IMR-90 (cell line): ENCODE data around the gene CYP4F8. TPM values are rescaled to one million over a fixed set of nuclear protein-coding genes. Genes with fewer than 3 reads are reported as not detected.

Experiments used
- ATAC-seq: fragments of 200-7000 bp; cut with Tn5 transposase; 2 replicates; pipeline ENCODE4 v1.9.1; 2020; ENCODE audit warnings: low read depth, mild to moderate bottlenecking, moderate library complexity
- BruUV-seq: library from RNA; stranded (reverse); fragments of 400-500 nt; replicated peaks from 2 replicates; lab custom pipeline; 2021; lab: Mats Ljungman, UMichigan
- CTCF ChIA-PET: fragments of 300-600 bp; formaldehyde crosslinking; extraction: SDS; loops from one replicate; lab custom pipeline; 2021; ENCODE audit warnings: antibody characterized with exemption; lab: Yijun Ruan, JAX
- POLR2A ChIA-PET: fragments of 300-600 bp; sonication (Branson Sonifier 250); formaldehyde crosslinking; loops from one replicate; lab custom pipeline; 2022; ENCODE audit warnings: antibody characterized with exemption; ENCODE audit not compliant: unreplicated experiment; lab: Charles Lee
- DNase-seq: peaks from one replicate; pipeline ENCODE4 v3.0.0; 2013
- H2AFZ ChIP-seq: replicated peaks from 2 replicates; pipeline ENCODE3; 2013; ENCODE audit warnings: low read length, mild to moderate bottlenecking; ENCODE audit not compliant: poor library complexity
- H2AK5ac ChIP-seq: 2 replicates; pipeline ENCODE4 v1.6.1; 2013; ENCODE audit warnings: low read depth, low read length, inconsistent platforms
- H2AK9ac ChIP-seq: replicated peaks from 2 replicates; pipeline ENCODE3; 2013; ENCODE audit warnings: mild to moderate bottlenecking, low read depth, low read length, moderate library complexity; ENCODE audit not compliant: poor library complexity
- H2BK120ac ChIP-seq: 2 replicates; pipeline ENCODE4 v1.6.1; 2013; ENCODE audit warnings: low read depth, low read length, inconsistent platforms
- H2BK15ac ChIP-seq: 3 replicates; pipeline ENCODE4 v1.6.1; 2013; ENCODE audit warnings: low read depth, low read length, inconsistent platforms
- H2BK20ac ChIP-seq: 2 replicates; pipeline ENCODE4 v1.6.1; 2013; ENCODE audit warnings: low read depth, mild to moderate bottlenecking, inconsistent platforms, low read length, moderate library complexity
- H2BK5ac ChIP-seq: 2 replicates; pipeline ENCODE4 v1.6.1; 2013; ENCODE audit warnings: mild to moderate bottlenecking, low read depth, low read length, inconsistent platforms; ENCODE audit not compliant: poor library complexity, severe bottlenecking
- H3K14ac ChIP-seq: replicated peaks from 2 replicates; pipeline ENCODE4 v1.6.1; 2013; ENCODE audit warnings: low read depth, low read length, inconsistent platforms
- H3K18ac ChIP-seq: 2 replicates; pipeline ENCODE4 v1.6.1; 2013; ENCODE audit warnings: low read depth, low read length, control low read depth
- H3K23ac ChIP-seq: 2 replicates; pipeline ENCODE4 v1.6.1; 2013; ENCODE audit warnings: low read depth, low read length, inconsistent platforms
- H3K27ac ChIP-seq: 2 replicates; pipeline ENCODE4 v1.5.1; 2013; ENCODE audit warnings: mild to moderate bottlenecking, control low read depth, low read length; ENCODE audit not compliant: insufficient read depth
- H3K27me3 ChIP-seq: 2 replicates; pipeline ENCODE4 v1.6.1; 2013; ENCODE audit warnings: low read length; ENCODE audit not compliant: control insufficient read depth, insufficient read depth
- H3K36me3 ChIP-seq: 2 replicates; pipeline ENCODE4 v1.6.1; 2013; ENCODE audit warnings: low read length, mixed read lengths; ENCODE audit not compliant: control insufficient read depth, insufficient read depth
- H3K4ac ChIP-seq: 2 replicates; pipeline ENCODE4 v1.6.1; 2013; ENCODE audit warnings: low read depth, low read length, inconsistent platforms
- H3K4me1 ChIP-seq: 2 replicates; pipeline ENCODE4 v1.6.1; 2013; ENCODE audit warnings: low read length, mixed read lengths; ENCODE audit not compliant: control insufficient read depth, insufficient read depth
- H3K4me2 ChIP-seq: 2 replicates; pipeline ENCODE4 v1.6.1; 2013; ENCODE audit warnings: low read depth, mild to moderate bottlenecking, control low read depth, low read length, moderate library complexity
- H3K4me3 ChIP-seq: 2 replicates; pipeline ENCODE4 v1.5.1; 2013; ENCODE audit warnings: low read depth, mild to moderate bottlenecking, control low read depth, low read length, moderate library complexity; ENCODE audit not compliant: insufficient read depth
- H3K56ac ChIP-seq: 2 replicates; pipeline ENCODE4 v1.6.1; 2013; ENCODE audit warnings: low read length, inconsistent platforms; ENCODE audit not compliant: insufficient read depth; ENCODE audit errors: extremely low read depth
- H3K79me1 ChIP-seq, 2 experiments: 2 replicates each; pipeline ENCODE4 v1.6.1; 2013; ENCODE audit warnings: low read length in 2 of 2, inconsistent platforms in 1 of 2, low read depth in 1 of 2
- H3K9ac ChIP-seq: 2 replicates; pipeline ENCODE4 v1.6.1; 2013; ENCODE audit warnings: low read depth, low read length, control low read depth
- H3K9me1 ChIP-seq: 2 replicates; pipeline ENCODE4 v1.6.1; 2013; ENCODE audit warnings: low read length, inconsistent platforms; ENCODE audit not compliant: insufficient read depth
- H3K9me3 ChIP-seq: 2 replicates; pipeline ENCODE4 v1.6.1; 2013; ENCODE audit warnings: low read length; ENCODE audit not compliant: control insufficient read depth, insufficient read depth
- H4K20me1 ChIP-seq: 2 replicates; pipeline ENCODE4 v1.6.1; 2013; ENCODE audit warnings: low read length, inconsistent platforms; ENCODE audit not compliant: insufficient read depth
- H4K5ac ChIP-seq: 2 replicates; pipeline ENCODE4 v1.6.1; 2013; ENCODE audit warnings: mild to moderate bottlenecking, low read depth, low read length, control low read depth
- H4K8ac ChIP-seq, 2 experiments: 2 replicates each; pipeline ENCODE4 v1.6.1; 2013; ENCODE audit warnings: low read depth in 2 of 2, low read length in 2 of 2, control low read depth in 1 of 2, inconsistent platforms in 1 of 2
- H4K91ac ChIP-seq: 2 replicates; pipeline ENCODE4 v1.6.1; 2013; ENCODE audit warnings: low read depth, low read length, inconsistent platforms; ENCODE audit not compliant: insufficient read depth
- CEBPB ChIP-seq: IDR thresholded peaks from 2 replicates; pipeline ENCODE4 v1.6.1; 2012; ENCODE audit warnings: low read depth, low read length, improper control_type of control experiment
- CHD1 ChIP-seq: IDR thresholded peaks from 2 replicates; pipeline ENCODE4 v1.6.1; 2012; ENCODE audit warnings: low read depth, low read length, improper control_type of control experiment
- RAD21 ChIP-seq: IDR thresholded peaks from 2 replicates; pipeline ENCODE4 v1.6.1; 2012; ENCODE audit warnings: low read length, improper control_type of control experiment
- dilution Hi-C: fragments of 300-500 bp; cut with HindIII; formaldehyde crosslinking; loops from one replicate; pipeline ENCODE4 v1.14.3; 2018; ENCODE audit warnings: low sequenced_read_pairs; ENCODE audit not compliant: unreplicated experiment
- in situ Hi-C: fragments of 300-500 bp; cut with MboI; formaldehyde crosslinking; loops from 3 replicates; pipeline ENCODE4 v1.14.3; 2019; ENCODE audit warnings: low sequenced_read_pairs, inconsistent platforms, mixed read lengths
- intact Hi-C: fragments of 100-400 bp; cut with micrococcal nuclease; formaldehyde crosslinking; loops from 2 replicates; pipeline ENCODE4 v1.10.0; 2022
- polyA plus RNA-seq, 3 experiments: library from polyadenylated mRNA; depleted of rRNA; stranded (reverse); fragments of >200 nt; gene quantifications; 2 replicates each; pipeline ENCODE4 v1.2.3, GENCODE V29; 2012; ENCODE audit warnings: low replicate concordance in 1 of 3
- total RNA-seq: library from RNA; depleted of rRNA; stranded (reverse); fragments of >200 nt; gene quantifications from 2 replicates; pipeline ENCODE4 v1.2.3, GENCODE V29; 2012

The CYP4F8 gene
- total and polyA plus RNA-seq, 2 of the 4 experiments (the other 2 are of a cell fraction), result not detected

DNA sequence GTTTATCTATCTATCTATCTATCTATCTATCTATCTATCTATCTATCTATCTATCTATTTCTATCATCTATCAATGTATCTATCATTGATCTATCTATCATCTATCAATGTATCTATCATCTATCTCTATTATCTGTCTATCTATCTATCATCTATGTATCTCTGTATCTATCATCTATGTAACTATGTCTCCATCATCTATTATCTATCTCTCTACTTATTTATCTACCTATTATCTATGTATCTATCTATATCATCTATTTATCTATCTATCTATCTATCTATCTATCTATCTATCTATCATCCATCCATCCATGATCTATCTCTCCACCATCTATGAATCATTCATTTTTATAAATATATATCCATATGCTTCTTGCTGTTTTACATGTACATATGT lies 41.4 kb downstream of the CYP4F8 start:
- POLR2A ChIA-PET, result no interaction called here
- ATAC-seq, result no peak

More for the DNA sequence above, 41.4 kb downstream of the CYP4F8 start:
- in situ Hi-C loops, result no loop called here
- Histone ChIP-seq H3K56ac (no peak overlapping the region), H3K27ac (no peak overlapping the region), H2BK120ac (no peak overlapping the region), H4K8ac (no peak overlapping the region), H2BK5ac (no peak overlapping the region), H3K4me2 (no peak overlapping the region), H2BK15ac (no peak overlapping the region), H3K4me3 (no peak overlapping the region), H3K27me3 (no peaks in the 10 kb centered on the region), H3K36me3 (no peaks in the 10 kb centered on the region), H3K9me3 (peaks cover 7% of the 10 kb centered on the region; the same call in 1 of the 2 replicates), H3K4ac (no peak overlapping the region), H3K4me1 (no peaks in the 10 kb centered on the region), H3K79me1 (no peaks in the 10 kb centered on the region), H4K91ac (no peak overlapping the region), H2AFZ (no peak overlapping the region), H2AK5ac (no peak overlapping the region), H3K18ac (no peak overlapping the region), H4K5ac (no peak overlapping the region), H3K23ac (no peak overlapping the region), H3K9me1 (no peaks in the 10 kb centered on the region), H3K14ac (no peak overlapping the region), H3K9ac (no peak overlapping the region), H4K20me1 (no peaks in the 10 kb centered on the region), H2AK9ac (no peak overlapping the region), H2BK20ac (no peak overlapping the region)
- intact Hi-C loops, result no loop called here
- no peak for DNase-seq
- dilution Hi-C loops, result no loop called here
- CTCF ChIA-PET, result no interaction called here
- BruUV-seq, result no TSS peak
- TF ChIP-seq RAD21 (no peak), CHD1 (no peak), CEBPB (no peak)
